GM23338 (cell line): Measurements from ENCODE around the gene DCUN1D4. TPM values are rescaled to one million over a fixed set of nuclear protein-coding genes. Genes with fewer than 3 reads are reported as not detected.

ENCODE experiments used
- ATAC-seq: fragments of 200-7000 bp; cut with Tn5 transposase; 3 replicates; pipeline ENCODE4 v1.9.1; 2020
- DNase-seq: peaks from one replicate; pipeline ENCODE4 v3.0.0-alpha.2; 2015; ENCODE audit warnings: low spot score
- H2AFZ ChIP-seq: fragments of 200-600 bp; sonication (generic); 2 replicates; pipeline ENCODE4 v1.8.0; 2016; ENCODE audit warnings: antibody characterized with exemption, mild to moderate bottlenecking, moderate library complexity
- H3F3A ChIP-seq: fragments of 200-600 bp; sonication (generic); replicated peaks from 2 replicates; pipeline ENCODE4 v1.8.0; 2017; ENCODE audit warnings: antibody characterized with exemption, mixed run types, low read depth
- H3K27ac ChIP-seq: fragments of 200-600 bp; sonication (generic); 2 replicates; pipeline ENCODE4 v1.6.1; 2016; ENCODE audit warnings: low read depth
- H3K27me3 ChIP-seq: fragments of 200-600 bp; sonication (generic); 2 replicates; pipeline ENCODE4 v1.8.0; 2016; ENCODE audit warnings: mild to moderate bottlenecking, mixed run types, moderate library complexity; ENCODE audit not compliant: insufficient read depth
- H3K36me3 ChIP-seq: fragments of 200-600 bp; sonication (generic); 2 replicates; pipeline ENCODE4 v1.8.0; 2016; ENCODE audit warnings: mild to moderate bottlenecking; ENCODE audit not compliant: insufficient read depth
- H3K4me1 ChIP-seq: fragments of 200-600 bp; sonication (generic); 2 replicates; pipeline ENCODE4 v1.8.0; 2016; ENCODE audit warnings: mild to moderate bottlenecking, moderate library complexity; ENCODE audit not compliant: insufficient read depth
- H3K4me2 ChIP-seq: fragments of 200-600 bp; sonication (generic); 2 replicates; pipeline ENCODE4 v1.7.1; 2017; ENCODE audit warnings: mixed run types
- H3K4me3 ChIP-seq: fragments of 200-600 bp; sonication (generic); 2 replicates; pipeline ENCODE4 v1.6.1; 2016; ENCODE audit warnings: mixed run types
- H3K79me2 ChIP-seq: fragments of 200-600 bp; sonication (generic); replicated peaks from 2 replicates; pipeline ENCODE4 v1.8.0; 2017; ENCODE audit warnings: mild to moderate bottlenecking; ENCODE audit not compliant: insufficient read depth
- H3K9me2 ChIP-seq: fragments of 200-600 bp; sonication (generic); 2 replicates; pipeline ENCODE4 v1.8.0; 2017; ENCODE audit not compliant: insufficient read depth
- H4K20me1 ChIP-seq: fragments of 200-600 bp; sonication (generic); replicated peaks from 2 replicates; pipeline ENCODE4 v1.8.0; 2017; ENCODE audit warnings: mild to moderate bottlenecking; ENCODE audit not compliant: insufficient read depth
- H3K27ac Mint-ChIP-seq: 2 replicates; pipeline ENCODE4 v1.8.0; 2020; ENCODE audit warnings: inconsistent platforms, mild to moderate bottlenecking, moderate library complexity, mixed read lengths
- H3K27me3 Mint-ChIP-seq: 3 replicates; pipeline ENCODE4 v1.8.0; 2022; ENCODE audit warnings: low read depth, mild to moderate bottlenecking, moderate library complexity, mixed read lengths, inconsistent platforms; ENCODE audit not compliant: insufficient read depth, poor library complexity
- H3K36me3 Mint-ChIP-seq: 3 replicates; pipeline ENCODE4 v1.8.0; 2021; ENCODE audit warnings: low read depth, mild to moderate bottlenecking, inconsistent platforms, moderate library complexity, mixed read lengths
- H3K4me1 Mint-ChIP-seq: 3 replicates; pipeline ENCODE4 v1.8.0; 2020; ENCODE audit warnings: mild to moderate bottlenecking, inconsistent platforms, mixed read lengths
- H3K4me3 Mint-ChIP-seq: 3 replicates; pipeline ENCODE4 v1.8.0; 2021; ENCODE audit warnings: moderate library complexity, mild to moderate bottlenecking, inconsistent platforms, mixed read lengths
- H3K9me3 Mint-ChIP-seq: 3 replicates; pipeline ENCODE4 v1.8.0; 2020; ENCODE audit warnings: moderate library complexity, mild to moderate bottlenecking, inconsistent platforms, mixed read lengths
- CREB1 ChIP-seq: fragments of 250-450 bp; sonication (Bioruptor Pico); IDR thresholded peaks from 2 replicates; pipeline ENCODE4 v1.5.0; 2020; ENCODE audit warnings: low read depth, mild to moderate bottlenecking, moderate library complexity
- EZH2 ChIP-seq: fragments of 200-600 bp; sonication (generic); IDR thresholded peaks from one replicate; pipeline ENCODE4 v1.8.0; 2017; ENCODE audit warnings: antibody characterized with exemption, mild to moderate bottlenecking, low read depth; ENCODE audit not compliant: unreplicated experiment
- EZH2phosphoT487 ChIP-seq: fragments of 200-600 bp; sonication (generic); IDR thresholded peaks from one replicate; pipeline ENCODE4 v1.8.1; 2018; ENCODE audit warnings: antibody characterized with exemption; ENCODE audit not compliant: unreplicated experiment
- JUNB ChIP-seq: IDR thresholded peaks from one replicate; pipeline ENCODE4 v1.6.1; 2016; ENCODE audit warnings: antibody characterized with exemption; ENCODE audit not compliant: unreplicated experiment
- NANOG ChIP-seq: IDR thresholded peaks from 2 replicates; pipeline ENCODE4 v1.6.1; 2016; ENCODE audit warnings: antibody characterized with exemption, borderline replicate concordance
- POLR2AphosphoS5 ChIP-seq: IDR thresholded peaks from 2 replicates; pipeline ENCODE4 v1.6.1; 2016; ENCODE audit warnings: antibody characterized with exemption, low read depth
- STAT1 ChIP-seq: IDR thresholded peaks from one replicate; pipeline ENCODE4 v1.6.1; 2016; ENCODE audit warnings: antibody characterized with exemption; ENCODE audit not compliant: unreplicated experiment
- ZNF114 ChIP-seq: fragments of 250-450 bp; sonication (Bioruptor Pico); IDR thresholded peaks from 2 replicates; pipeline ENCODE4 v1.5.0; 2020; ENCODE audit warnings: mild to moderate bottlenecking, moderate library complexity
- ZNF331 ChIP-seq: fragments of 250-450 bp; sonication (Bioruptor Pico); IDR thresholded peaks from 2 replicates; pipeline ENCODE4 v1.5.0; 2020; ENCODE audit warnings: low read depth, mild to moderate bottlenecking, moderate library complexity
- polyA plus RNA-seq: library from polyadenylated mRNA; unstranded; fragments of >200 nt; fragmentation: Nextera tagmentation; extraction: Ambion mirVana; gene quantifications from 2 replicates; pipeline ENCODE4 v1.2.1, GENCODE V29; 2016
- total RNA-seq: library from RNA; depleted of rRNA; stranded (reverse); fragments of >200 nt; shearing (Covaris generic); gene quantifications from 2 replicates; pipeline ENCODE4 v1.2.3, GENCODE V29; 2014
- TF ChIP-seq, protein P1 (sequence below): IDR thresholded peaks from one replicate; pipeline ENCODE4 v1.6.1; 2018; ENCODE audit warnings: antibody characterized with exemption; ENCODE audit not compliant: unreplicated experiment
- TF ChIP-seq, protein P2 (sequence below): IDR thresholded peaks from 2 replicates; pipeline ENCODE4 v1.6.1; 2016; ENCODE audit warnings: antibody characterized with exemption
- TF ChIP-seq, protein P3 (sequence below): fragments of 250-450 bp; sonication (Bioruptor Pico); IDR thresholded peaks from 2 replicates; pipeline ENCODE4 v1.5.0; 2020; ENCODE audit warnings: mild to moderate bottlenecking, moderate library complexity
- TF ChIP-seq, protein P4 (sequence below), 2 experiments: fragments of 200-600 bp in 1 of 2; sonication (generic) in 1 of 2; conservative IDR thresholded peaks; 2 replicates each; pipeline versions ENCODE4 v1.5.1 to v1.6.1; 2016 to 2017; ENCODE audit warnings: antibody characterized with exemption in 2 of 2, low read depth in 2 of 2, mild to moderate bottlenecking in 2 of 2, moderate library complexity in 1 of 2

DCUN1D4 gene
- total and polyA plus RNA-seq, 2 experiments from 2014 or later, result 26.1 to 54.8 TPM

DNA sequence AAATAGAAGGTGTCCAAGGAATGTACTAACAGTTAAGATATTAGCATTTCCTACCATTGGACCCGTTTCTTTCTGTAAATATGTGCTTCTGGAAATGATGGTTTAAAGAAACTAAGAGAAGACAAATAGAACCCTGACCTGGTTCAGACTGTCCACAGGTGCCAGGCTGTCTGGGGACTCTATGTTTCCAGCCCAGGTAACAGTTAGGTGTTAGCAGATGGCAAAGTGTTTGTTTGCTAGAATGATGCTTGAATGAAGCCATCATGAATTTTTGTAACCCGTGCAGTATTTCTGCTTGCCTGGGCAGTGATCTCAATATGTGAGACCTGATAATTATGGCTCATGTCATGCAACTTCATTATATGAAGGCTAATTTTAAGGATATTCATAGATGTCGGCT, 89.7 kb downstream of the DCUN1D4 start:
- H3K27me3 Mint-ChIP-seq, result no peaks in the 10 kb centered on the region
- no peaks in the 10 kb centered on the region for H3K36me3 Mint-ChIP-seq
- TF ChIP-seq, protein P1, sequence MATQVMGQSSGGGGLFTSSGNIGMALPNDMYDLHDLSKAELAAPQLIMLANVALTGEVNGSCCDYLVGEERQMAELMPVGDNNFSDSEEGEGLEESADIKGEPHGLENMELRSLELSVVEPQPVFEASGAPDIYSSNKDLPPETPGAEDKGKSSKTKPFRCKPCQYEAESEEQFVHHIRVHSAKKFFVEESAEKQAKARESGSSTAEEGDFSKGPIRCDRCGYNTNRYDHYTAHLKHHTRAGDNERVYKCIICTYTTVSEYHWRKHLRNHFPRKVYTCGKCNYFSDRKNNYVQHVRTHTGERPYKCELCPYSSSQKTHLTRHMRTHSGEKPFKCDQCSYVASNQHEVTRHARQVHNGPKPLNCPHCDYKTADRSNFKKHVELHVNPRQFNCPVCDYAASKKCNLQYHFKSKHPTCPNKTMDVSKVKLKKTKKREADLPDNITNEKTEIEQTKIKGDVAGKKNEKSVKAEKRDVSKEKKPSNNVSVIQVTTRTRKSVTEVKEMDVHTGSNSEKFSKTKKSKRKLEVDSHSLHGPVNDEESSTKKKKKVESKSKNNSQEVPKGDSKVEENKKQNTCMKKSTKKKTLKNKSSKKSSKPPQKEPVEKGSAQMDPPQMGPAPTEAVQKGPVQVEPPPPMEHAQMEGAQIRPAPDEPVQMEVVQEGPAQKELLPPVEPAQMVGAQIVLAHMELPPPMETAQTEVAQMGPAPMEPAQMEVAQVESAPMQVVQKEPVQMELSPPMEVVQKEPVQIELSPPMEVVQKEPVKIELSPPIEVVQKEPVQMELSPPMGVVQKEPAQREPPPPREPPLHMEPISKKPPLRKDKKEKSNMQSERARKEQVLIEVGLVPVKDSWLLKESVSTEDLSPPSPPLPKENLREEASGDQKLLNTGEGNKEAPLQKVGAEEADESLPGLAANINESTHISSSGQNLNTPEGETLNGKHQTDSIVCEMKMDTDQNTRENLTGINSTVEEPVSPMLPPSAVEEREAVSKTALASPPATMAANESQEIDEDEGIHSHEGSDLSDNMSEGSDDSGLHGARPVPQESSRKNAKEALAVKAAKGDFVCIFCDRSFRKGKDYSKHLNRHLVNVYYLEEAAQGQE, result no peak
- TF ChIP-seq EZH2phosphoT487 (no peak), POLR2AphosphoS5 (no peak), ZNF114 (CRISPR knock-in tag) (no peak), STAT1 (no peak), CREB1 (CRISPR knock-in tag) (no peak), ZNF331 (CRISPR knock-in tag) (no peak), EZH2 (no peak), NANOG (no peak), JUNB (no peak)
- TF ChIP-seq, protein P2, sequence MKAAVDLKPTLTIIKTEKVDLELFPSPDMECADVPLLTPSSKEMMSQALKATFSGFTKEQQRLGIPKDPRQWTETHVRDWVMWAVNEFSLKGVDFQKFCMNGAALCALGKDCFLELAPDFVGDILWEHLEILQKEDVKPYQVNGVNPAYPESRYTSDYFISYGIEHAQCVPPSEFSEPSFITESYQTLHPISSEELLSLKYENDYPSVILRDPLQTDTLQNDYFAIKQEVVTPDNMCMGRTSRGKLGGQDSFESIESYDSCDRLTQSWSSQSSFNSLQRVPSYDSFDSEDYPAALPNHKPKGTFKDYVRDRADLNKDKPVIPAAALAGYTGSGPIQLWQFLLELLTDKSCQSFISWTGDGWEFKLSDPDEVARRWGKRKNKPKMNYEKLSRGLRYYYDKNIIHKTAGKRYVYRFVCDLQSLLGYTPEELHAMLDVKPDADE, result no peak
- TF ChIP-seq, protein P3, sequence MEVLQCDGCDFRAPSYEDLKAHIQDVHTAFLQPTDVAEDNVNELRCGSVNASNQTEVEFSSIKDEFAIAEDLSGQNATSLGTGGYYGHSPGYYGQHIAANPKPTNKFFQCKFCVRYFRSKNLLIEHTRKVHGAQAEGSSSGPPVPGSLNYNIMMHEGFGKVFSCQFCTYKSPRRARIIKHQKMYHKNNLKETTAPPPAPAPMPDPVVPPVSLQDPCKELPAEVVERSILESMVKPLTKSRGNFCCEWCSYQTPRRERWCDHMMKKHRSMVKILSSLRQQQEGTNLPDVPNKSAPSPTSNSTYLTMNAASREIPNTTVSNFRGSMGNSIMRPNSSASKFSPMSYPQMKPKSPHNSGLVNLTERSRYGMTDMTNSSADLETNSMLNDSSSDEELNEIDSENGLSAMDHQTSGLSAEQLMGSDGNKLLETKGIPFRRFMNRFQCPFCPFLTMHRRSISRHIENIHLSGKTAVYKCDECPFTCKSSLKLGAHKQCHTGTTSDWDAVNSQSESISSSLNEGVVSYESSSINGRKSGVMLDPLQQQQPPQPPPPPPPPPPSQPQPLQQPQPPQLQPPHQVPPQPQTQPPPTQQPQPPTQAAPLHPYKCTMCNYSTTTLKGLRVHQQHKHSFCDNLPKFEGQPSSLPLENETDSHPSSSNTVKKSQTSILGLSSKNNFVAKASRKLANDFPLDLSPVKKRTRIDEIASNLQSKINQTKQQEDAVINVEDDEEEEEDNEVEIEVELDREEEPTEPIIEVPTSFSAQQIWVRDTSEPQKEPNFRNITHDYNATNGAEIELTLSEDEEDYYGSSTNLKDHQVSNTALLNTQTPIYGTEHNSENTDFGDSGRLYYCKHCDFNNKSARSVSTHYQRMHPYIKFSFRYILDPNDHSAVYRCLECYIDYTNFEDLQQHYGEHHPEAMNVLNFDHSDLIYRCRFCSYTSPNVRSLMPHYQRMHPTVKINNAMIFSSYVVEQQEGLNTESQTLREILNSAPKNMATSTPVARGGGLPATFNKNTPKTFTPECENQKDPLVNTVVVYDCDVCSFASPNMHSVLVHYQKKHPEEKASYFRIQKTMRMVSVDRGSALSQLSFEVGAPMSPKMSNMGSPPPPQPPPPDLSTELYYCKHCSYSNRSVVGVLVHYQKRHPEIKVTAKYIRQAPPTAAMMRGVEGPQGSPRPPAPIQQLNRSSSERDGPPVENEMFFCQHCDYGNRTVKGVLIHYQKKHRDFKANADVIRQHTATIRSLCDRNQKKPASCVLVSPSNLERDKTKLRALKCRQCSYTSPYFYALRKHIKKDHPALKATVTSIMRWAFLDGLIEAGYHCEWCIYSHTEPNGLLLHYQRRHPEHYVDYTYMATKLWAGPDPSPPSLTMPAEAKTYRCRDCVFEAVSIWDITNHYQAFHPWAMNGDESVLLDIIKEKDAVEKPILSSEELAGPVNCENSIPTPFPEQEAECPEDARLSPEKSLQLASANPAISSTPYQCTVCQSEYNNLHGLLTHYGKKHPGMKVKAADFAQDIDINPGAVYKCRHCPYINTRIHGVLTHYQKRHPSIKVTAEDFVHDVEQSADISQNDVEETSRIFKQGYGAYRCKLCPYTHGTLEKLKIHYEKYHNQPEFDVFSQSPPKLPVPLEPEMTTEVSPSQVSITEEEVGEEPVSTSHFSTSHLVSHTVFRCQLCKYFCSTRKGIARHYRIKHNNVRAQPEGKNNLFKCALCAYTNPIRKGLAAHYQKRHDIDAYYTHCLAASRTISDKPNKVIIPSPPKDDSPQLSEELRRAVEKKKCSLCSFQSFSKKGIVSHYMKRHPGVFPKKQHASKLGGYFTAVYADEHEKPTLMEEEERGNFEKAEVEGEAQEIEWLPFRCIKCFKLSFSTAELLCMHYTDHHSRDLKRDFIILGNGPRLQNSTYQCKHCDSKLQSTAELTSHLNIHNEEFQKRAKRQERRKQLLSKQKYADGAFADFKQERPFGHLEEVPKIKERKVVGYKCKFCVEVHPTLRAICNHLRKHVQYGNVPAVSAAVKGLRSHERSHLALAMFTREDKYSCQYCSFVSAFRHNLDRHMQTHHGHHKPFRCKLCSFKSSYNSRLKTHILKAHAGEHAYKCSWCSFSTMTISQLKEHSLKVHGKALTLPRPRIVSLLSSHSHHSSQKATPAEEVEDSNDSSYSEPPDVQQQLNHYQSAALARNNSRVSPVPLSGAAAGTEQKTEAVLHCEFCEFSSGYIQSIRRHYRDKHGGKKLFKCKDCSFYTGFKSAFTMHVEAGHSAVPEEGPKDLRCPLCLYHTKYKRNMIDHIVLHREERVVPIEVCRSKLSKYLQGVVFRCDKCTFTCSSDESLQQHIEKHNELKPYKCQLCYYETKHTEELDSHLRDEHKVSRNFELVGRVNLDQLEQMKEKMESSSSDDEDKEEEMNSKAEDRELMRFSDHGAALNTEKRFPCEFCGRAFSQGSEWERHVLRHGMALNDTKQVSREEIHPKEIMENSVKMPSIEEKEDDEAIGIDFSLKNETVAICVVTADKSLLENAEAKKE (CRISPR knock-in tag), result no peak
- TF ChIP-seq, protein P4, sequence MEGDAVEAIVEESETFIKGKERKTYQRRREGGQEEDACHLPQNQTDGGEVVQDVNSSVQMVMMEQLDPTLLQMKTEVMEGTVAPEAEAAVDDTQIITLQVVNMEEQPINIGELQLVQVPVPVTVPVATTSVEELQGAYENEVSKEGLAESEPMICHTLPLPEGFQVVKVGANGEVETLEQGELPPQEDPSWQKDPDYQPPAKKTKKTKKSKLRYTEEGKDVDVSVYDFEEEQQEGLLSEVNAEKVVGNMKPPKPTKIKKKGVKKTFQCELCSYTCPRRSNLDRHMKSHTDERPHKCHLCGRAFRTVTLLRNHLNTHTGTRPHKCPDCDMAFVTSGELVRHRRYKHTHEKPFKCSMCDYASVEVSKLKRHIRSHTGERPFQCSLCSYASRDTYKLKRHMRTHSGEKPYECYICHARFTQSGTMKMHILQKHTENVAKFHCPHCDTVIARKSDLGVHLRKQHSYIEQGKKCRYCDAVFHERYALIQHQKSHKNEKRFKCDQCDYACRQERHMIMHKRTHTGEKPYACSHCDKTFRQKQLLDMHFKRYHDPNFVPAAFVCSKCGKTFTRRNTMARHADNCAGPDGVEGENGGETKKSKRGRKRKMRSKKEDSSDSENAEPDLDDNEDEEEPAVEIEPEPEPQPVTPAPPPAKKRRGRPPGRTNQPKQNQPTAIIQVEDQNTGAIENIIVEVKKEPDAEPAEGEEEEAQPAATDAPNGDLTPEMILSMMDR (conservative IDR thresholded peaks at IDR 0.05; ENCODE audit: low read depth in 2 of 2), result no peak
- H3K9me2 ChIP-seq, result peaks cover 8% of the 10 kb centered on the region; the same call in 1 of the 2 replicates
- ATAC-seq (no peak), DNase-seq (no peak)
- no peak overlapping the region for H3K27ac Mint-ChIP-seq
- no peak overlapping the region for H3K4me3 Mint-ChIP-seq
- no peaks in the 10 kb centered on the region for H3K4me1 Mint-ChIP-seq
- no peaks in the 10 kb centered on the region for H3F3A ChIP-seq
- no peaks in the 10 kb centered on the region; the same call in 1 of the 3 replicates for H3K9me3 Mint-ChIP-seq
- H3K4me3 ChIP-seq, result no peak overlapping the region
- no peaks in the 10 kb centered on the region for H3K79me2 ChIP-seq
- H3K27me3 ChIP-seq, result no peaks in the 10 kb centered on the region
- H3K4me2 ChIP-seq, result no peak overlapping the region
- no peaks in the 10 kb centered on the region for H4K20me1 ChIP-seq
- H3K4me1 ChIP-seq, result no peaks in the 10 kb centered on the region
- no peak overlapping the region for H3K27ac ChIP-seq
- no peaks in the 10 kb centered on the region for H3K36me3 ChIP-seq
- no peak overlapping the region for H2AFZ ChIP-seq
